ENCODE measurements around the gene WNT7B. TPM values are rescaled to one million over a fixed set of nuclear protein-coding genes. Genes with fewer than 3 reads are reported as not detected.

WNT7B gene
- total RNA-seq, 2 donors from 2014 or later = not detected

DNA sequence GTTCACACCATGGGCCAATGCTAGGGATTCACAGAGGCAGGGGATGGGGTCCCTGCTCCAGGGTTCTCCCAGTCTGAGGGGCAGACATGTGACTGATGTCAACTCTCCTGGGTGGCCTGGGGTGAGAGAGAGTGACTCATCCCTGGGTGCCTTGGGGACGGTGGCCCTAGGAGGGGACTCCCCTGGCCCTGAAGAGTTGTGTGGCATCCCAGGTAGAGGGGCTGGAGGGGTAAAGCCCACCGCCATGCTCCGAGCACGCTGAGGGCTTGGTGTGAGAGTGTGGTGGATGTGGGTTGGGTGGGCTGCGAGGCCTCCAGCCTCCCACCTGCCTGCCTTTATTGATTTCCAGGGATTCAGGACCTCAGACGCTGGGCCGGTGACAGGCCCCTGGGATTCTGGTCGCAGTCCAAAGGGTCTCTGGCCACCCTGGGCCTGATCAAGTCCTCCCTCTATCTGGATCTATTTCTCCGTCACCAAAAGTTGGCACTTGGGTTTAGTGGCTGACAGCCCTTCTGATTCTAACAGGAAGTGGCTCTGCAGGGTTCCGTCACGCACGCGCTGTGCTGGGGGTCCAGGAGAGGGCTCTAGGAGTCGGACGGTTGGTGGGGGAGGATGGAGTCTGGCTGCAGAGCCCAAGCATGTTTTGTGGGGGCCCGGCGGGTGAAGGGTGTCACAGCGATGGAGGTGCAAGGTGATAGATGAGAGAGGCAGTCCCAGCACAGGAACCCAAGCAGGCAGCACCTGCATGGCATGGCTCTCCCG lies 27.3 kb upstream of the WNT7B start:
- peak; percentile 70 for DNase-seq (ENCODE audit: low spot score)
- H3K4me3 Mint-ChIP-seq = peak overlapping the region; percentile 60
- peak; percentile 61 to 76 for ATAC-seq

DNA sequence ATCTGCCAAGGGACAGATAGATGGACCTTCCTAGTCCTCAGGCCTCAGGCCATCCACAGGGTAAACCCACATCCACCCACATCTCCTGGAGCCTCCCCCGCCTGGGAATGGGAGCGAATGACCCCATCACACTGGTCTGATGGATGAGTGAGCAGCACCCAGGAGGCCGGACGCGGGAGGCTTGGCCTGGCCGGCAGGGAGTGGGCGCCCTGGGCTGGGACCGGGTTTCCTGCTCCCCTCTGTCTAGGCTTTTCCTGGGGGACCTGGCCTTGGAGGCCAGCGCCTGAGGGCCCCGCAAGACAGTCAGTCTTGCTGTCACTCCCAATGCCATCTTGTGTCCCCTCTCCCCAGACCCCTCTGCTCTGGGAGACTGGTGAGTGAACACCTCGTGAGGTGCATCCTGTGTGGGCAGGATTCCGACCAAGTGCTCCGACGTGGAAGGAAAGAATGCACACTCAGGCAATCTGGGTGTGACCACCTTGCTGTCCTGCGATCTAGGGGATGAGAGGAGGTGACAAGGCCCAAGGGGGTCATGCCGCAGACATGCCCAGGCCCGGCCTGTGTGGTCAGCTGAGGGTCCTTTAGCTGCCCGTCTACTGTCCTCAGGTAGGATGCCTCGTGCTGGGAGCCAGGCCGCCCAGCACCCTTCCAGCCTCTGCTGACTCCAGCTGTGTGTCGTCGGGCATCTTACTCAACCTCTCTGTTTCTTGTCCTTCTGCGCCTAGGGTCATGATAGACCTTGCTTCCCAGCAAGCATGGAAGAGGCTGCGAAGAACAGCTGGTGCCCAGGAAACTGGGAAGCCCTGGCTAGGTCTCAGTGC lies 26.5 kb upstream of the WNT7B start:
- H3K9me3 Mint-ChIP-seq = no peaks in the 10 kb centered on the region
- H3K4me1 Mint-ChIP-seq (ENCODE audit: low read depth in 2 of 2) = peaks cover 13 to 17% of the 10 kb centered on the region in 2 donors
- H3K36me3 Mint-ChIP-seq = no peaks in the 10 kb centered on the region
- DNase-seq (ENCODE audit: low spot score) (no peak), ATAC-seq (no peak)
- H3K27ac Mint-ChIP-seq = peak overlapping the region in 1 of 2 donors; percentile 61
- H3K4me3 Mint-ChIP-seq = peak overlapping the region; percentile 60
- no peaks in the 10 kb centered on the region for H3K27me3 Mint-ChIP-seq

More for the DNA sequence above, 27.3 kb upstream of the WNT7B start:
- Mint-ChIP-seq H3K9me3 (no peaks in the 10 kb centered on the region), H3K27ac (peak overlapping the region; percentile 45 to 61), H3K4me1 (ENCODE audit: low read depth in 2 of 2) (peaks cover 13 to 17% of the 10 kb centered on the region in 2 donors), H3K36me3 (no peaks in the 10 kb centered on the region), H3K27me3 (no peaks in the 10 kb centered on the region)

DNA sequence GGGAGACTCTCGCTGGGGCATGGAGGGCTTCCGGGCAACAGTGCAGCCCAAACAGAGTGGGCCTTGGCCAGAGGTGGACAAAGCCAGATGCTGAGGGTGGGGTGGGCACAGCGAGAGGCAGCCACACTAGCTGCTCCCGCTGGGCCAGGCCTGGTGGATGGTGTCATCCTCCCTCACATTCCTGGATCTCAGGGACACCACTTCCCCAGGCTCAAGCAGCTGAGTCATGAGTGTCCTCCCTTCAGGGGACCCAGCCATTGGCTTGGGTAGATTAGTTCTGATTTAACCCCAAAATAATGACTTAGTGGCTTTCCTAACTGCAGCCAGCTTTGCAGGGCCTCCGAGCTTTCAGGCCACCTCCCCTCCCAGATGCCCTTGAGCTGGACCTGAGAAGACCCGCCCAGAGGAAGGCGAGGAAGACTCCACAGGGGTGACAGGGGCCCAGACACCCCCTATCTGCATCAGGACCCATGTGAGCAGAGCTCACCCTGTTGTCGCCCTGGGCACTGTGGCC lies 25.9 kb upstream of the WNT7B start:
- DNase-seq (ENCODE audit: low spot score) = no peak
- Mint-ChIP-seq H3K27ac (no peak overlapping the region), H3K4me3 (no peak overlapping the region)

DNA sequence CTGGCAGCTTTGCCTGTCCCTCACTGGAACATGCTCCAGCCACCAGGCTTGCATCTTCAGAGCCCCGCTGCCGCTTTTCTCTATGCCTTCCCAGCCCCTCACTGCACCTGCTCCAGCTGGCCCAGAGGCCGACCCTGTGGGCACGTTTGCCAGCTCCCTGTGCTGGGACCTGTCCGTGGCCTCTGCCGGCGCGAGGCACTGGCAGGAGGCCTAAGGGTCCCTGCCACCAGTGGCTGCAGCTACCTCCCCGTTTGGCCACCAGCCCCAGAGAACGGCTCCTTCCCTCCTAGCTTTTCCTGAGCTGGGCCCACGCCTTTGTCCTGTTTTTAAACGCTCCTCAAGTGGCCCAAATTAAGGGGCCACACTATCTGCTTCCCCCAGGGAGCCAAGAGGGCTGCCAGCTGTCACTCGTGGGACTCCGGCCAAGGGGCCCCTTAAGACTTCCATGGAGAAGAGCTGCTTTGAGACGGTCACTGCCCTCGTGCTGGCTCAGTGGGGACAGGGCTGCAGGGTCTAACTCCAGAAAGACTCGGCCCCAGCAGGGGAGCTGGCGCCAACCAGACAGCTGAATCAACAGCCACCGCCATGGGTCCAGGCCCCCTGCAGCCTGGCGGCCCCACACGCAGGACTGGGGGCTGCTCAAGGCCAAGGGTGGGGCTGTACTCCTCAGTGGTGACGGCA lies 24.6 kb upstream of the WNT7B start:
- Mint-ChIP-seq H3K27me3 (no peaks in the 10 kb centered on the region), H3K4me1 (ENCODE audit: low read depth in 2 of 2) (peaks cover 13 to 19% of the 10 kb centered on the region in 2 donors), H3K9me3 (no peaks in the 10 kb centered on the region), H3K36me3 (no peaks in the 10 kb centered on the region), H3K4me3 (no peak overlapping the region), H3K27ac (no peak overlapping the region)
- ATAC-seq (no peak), DNase-seq (ENCODE audit: low spot score) (no peak)

More for the DNA sequence above, 25.9 kb upstream of the WNT7B start:
- no peaks in the 10 kb centered on the region for H3K27me3 Mint-ChIP-seq
- peaks cover 13 to 17% of the 10 kb centered on the region in 2 donors for H3K4me1 Mint-ChIP-seq (ENCODE audit: low read depth in 2 of 2)
- no peak for ATAC-seq
- no peaks in the 10 kb centered on the region for H3K9me3 Mint-ChIP-seq
- H3K36me3 Mint-ChIP-seq = no peaks in the 10 kb centered on the region

DNA sequence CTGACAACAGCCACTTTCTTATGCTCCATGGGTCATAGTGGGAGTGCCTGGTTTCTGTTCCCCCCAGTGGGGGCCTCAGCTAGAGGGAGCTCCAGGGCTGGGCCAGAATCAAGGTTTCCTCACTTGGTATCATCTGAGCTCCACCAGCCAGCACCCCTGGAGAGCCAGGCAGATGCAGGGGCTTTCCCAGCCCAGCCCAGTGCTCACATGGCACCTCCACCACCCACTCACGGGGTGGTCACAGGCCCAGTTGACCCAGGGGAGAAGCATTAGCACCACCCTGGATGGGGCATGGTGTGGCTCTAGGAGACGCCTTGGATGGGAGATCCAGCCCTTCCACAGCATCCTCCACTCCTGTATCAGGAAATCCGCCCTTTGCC lies 24.1 kb upstream of the WNT7B start:
- Mint-ChIP-seq H3K27ac (no peak overlapping the region), H3K36me3 (no peaks in the 10 kb centered on the region)

DNA sequence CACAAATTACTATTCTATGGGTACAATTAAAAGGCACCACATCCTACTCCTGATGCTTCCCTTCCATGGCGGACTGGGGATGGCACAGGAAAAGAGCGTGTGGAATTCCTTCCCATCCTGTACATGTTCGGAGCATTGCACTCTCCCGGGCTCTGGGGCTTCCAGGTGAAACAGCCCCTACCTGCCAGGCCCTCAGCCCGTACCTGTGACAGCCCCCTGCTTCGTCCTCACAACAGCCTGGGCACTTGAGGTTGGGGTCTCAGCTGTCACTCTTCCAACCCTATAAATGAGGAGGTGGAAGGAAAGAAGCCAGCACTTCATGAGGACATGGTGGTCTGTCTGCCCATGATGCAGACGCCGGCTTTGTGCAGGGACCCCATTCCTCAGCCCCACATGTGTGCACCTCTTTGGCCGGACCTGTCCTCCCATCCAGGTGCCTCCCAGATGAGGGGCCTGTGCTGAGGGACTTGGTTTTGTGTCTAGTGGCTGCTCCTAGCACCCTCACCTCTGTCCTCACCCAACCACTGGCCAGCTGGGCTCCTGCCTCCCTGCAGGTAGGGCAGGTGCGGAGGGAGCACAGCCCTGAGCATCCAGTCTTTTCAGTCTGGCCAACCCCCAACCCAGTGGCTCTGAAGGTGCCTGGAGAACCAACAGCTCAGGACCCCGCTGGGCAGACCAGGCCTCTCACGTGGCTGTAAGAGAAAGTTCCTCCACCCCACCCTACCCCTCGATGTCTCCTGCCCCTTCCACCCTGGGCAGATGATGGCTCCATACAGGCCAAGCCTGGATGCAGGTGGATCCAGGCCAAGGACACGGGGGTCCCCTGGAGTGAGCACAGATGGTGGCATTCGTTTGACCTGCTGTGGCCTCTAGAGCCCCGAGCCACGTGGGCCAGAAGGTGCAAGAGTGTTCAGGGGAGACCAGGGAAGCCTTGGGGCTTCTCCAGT lies 23.4 kb upstream of the WNT7B start:
- Mint-ChIP-seq H3K27ac (no peak overlapping the region), H3K4me1 (ENCODE audit: low read depth in 2 of 2) (peaks cover 13 to 18% of the 10 kb centered on the region in 2 donors), H3K36me3 (no peaks in the 10 kb centered on the region), H3K27me3 (no peaks in the 10 kb centered on the region), H3K4me3 (no peak overlapping the region), H3K9me3 (no peaks in the 10 kb centered on the region)
- DNase-seq (ENCODE audit: low spot score) (no peak), ATAC-seq (no peak)

More for the DNA sequence above, 24.1 kb upstream of the WNT7B start:
- Mint-ChIP-seq H3K27me3 (no peaks in the 10 kb centered on the region), H3K9me3 (no peaks in the 10 kb centered on the region), H3K4me1 (ENCODE audit: low read depth in 2 of 2) (peaks cover 13 to 17% of the 10 kb centered on the region in 2 donors), H3K4me3 (no peak overlapping the region)
- DNase-seq (ENCODE audit: low spot score) = no peak
- no peak for ATAC-seq

DNA sequence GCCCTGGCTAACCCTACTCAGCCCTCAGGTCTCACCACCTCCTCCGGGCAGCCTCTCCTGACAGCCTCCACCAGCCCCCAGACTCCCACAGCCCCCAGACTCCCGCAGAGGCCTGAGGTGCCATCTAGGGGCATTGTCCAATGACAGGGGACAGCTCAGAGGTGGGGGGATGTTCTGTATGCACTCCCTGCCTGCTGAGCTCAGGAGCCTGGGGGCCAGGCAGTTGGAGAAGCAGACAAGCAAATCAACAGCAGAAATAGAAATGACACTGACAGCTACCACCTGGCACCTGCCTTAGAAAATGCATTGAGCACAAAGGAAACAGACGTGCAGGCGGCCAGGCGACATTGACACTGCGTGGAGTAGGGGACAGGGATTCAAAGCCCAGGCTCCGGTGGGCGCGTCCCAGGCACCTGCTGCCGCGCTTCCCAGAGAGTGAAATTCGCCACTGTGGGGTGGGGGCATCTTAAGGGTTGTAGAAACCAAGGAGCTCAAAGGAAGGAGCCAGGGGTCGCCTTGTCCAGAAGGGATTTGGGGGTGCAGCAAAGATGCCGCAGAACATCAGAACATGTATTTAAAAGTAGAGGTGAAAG lies 22.5 kb upstream of the WNT7B start:
- no peak for ATAC-seq
- no peaks in the 10 kb centered on the region for H3K36me3 Mint-ChIP-seq
- no peaks in the 10 kb centered on the region for H3K9me3 Mint-ChIP-seq
- H3K4me1 Mint-ChIP-seq (ENCODE audit: low read depth in 2 of 2) = peaks cover 13 to 17% of the 10 kb centered on the region in 2 donors
- no peak for DNase-seq (ENCODE audit: low spot score)
- H3K4me3 Mint-ChIP-seq = no peak overlapping the region
- H3K27ac Mint-ChIP-seq = no peak overlapping the region
- H3K27me3 Mint-ChIP-seq = no peaks in the 10 kb centered on the region

DNA sequence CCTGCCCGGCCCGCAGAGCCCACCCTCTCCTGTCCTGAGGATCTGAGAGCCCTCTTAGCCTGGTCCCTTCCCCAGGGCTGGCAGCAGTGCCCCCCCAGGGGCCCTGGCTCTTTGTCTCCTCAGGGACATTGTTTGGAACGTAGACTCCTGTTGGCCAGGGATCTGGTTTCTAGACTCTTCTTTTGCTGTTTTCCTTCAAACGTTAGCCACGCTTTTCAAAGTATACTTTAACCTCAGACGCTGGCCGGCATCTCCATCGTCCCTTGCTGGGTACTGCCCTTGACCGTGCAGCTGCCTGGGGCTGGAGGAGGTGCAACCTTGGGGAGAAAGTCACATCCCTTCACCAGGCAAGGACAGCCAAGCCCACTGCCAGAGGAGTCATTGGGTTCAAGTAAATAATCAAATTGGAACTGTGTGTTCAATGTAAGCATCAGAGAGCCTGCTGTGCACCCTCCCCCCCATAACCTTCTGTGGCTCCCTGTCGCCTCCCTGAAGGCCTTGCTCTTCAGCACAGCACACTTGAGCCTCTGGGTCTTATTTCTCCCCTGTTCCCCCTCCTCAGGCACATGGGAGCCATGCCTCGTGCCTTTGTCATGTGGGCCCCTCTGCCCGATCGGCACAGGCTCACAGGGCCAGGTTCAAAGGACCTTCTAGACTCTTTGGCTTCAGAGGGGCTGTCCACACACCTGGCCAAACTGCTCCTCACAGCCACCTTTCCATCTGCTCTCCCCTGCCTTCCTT lies 21.8 kb upstream of the WNT7B start:
- no peak overlapping the region for H3K4me3 Mint-ChIP-seq
- peaks cover 4% of the 10 kb centered on the region for H3K9me3 Mint-ChIP-seq
- H3K36me3 Mint-ChIP-seq = no peaks in the 10 kb centered on the region
- no peak overlapping the region for H3K27ac Mint-ChIP-seq
- ATAC-seq (no peak), DNase-seq (ENCODE audit: low spot score) (no peak)
- peaks cover 11 to 14% of the 10 kb centered on the region in 2 donors for H3K4me1 Mint-ChIP-seq (ENCODE audit: low read depth in 2 of 2)
- no peaks in the 10 kb centered on the region for H3K27me3 Mint-ChIP-seq

DNA sequence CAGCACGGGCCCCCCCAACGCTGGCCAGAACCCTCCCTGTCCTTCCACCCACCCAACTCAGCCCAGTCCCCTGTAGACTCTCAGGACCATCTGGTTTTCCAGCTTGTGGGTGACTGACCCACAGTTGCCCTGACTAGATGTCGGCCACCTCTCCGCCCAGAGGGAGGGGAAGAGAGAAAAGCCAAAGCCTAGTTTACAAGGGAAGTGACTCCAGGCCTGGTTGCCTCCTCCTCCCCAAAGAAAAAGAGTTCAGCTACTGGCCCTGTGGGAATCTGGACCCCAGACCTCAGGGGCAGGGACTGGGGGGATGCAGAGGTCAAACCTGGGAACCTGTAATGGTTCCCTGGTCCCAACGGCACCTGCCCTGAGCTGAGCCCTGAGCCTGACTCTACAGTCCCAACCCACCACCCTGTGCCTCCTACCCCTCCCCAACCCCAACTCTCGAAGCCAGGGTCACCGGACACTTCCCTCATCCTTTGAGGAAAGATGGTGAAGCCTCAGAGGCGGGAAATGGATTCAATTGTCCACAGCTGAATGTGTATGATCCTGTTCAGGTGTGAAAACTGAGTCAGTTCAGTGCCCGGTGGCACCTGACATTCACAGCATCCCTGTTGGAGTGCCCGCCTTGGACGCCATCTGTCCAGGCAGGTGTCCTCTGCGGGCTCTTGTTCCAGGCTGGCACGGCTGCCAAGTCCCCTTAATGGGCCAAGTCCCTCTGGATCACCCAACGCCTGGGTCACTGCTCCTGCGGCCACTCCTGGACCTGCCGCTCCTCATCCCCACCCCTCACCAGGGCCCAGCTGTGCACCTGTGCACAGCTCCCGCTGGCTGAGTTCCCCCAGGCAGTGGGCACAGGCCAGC lies 21.0 kb upstream of the WNT7B start:
- H3K4me1 Mint-ChIP-seq (ENCODE audit: low read depth in 2 of 2) = peaks cover 18 to 21% of the 10 kb centered on the region in 2 donors
- H3K9me3 Mint-ChIP-seq = peaks cover 12% of the 10 kb centered on the region
- H3K4me3 Mint-ChIP-seq = no peak overlapping the region
- ATAC-seq (no peak), DNase-seq (ENCODE audit: low spot score) (no peak)
- H3K27ac Mint-ChIP-seq = no peak overlapping the region
- H3K27me3 Mint-ChIP-seq = no peaks in the 10 kb centered on the region
- H3K36me3 Mint-ChIP-seq = no peaks in the 10 kb centered on the region

DNA sequence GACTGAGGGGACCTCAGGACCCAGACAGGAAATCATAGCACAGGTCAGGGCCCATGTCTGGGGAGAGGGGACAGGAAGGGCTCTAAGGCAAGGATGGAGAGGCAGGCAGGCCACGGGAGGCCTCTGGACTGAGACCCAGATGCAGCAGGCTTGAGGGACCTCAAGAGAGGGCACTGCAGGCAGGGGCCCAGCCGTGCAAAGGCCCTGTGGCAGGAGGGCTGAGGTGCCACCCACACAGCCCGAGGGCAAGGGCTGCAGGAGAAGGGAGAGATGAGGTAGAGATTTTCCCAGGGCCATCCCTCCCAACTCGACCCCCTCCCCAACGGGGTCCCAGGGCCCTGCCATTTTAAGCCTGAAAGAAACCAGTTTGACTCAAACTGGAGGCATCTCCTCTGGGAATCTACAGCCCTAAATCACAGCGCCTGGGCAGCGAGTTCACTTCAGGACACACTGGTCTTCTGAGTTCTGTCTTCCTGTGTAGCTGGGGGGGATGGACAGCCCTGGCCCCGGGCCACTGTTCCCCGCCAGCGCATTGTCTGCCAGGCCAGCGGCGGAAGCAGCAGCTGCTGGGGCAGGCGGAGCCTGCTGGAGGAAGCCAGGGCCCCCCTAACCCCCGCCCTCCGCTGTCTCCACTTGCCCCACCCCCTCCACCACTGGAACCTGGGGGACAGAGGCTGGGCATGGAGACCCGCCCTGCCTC lies 20.3 kb upstream of the WNT7B start:
- peaks cover 20 to 22% of the 10 kb centered on the region in 2 donors for H3K4me1 Mint-ChIP-seq (ENCODE audit: low read depth in 2 of 2)
- peaks cover 13% of the 10 kb centered on the region for H3K9me3 Mint-ChIP-seq
- H3K27me3 Mint-ChIP-seq = no peaks in the 10 kb centered on the region
- H3K27ac Mint-ChIP-seq = no peak overlapping the region
- ATAC-seq = peak; percentile 63 to 66
- no peak overlapping the region for H3K4me3 Mint-ChIP-seq
- no peaks in the 10 kb centered on the region for H3K36me3 Mint-ChIP-seq
- no peak for DNase-seq (ENCODE audit: low spot score)

All from natural killer cell treated with Interleukin-12 subunit alpha and Interleukin-12 subunit beta and Interleukin-15 and Interleukin-18, amount 100 ng/mL, for 72 hours (primary cell).